ENCODE measurements around the gene NTM.

DNA sequence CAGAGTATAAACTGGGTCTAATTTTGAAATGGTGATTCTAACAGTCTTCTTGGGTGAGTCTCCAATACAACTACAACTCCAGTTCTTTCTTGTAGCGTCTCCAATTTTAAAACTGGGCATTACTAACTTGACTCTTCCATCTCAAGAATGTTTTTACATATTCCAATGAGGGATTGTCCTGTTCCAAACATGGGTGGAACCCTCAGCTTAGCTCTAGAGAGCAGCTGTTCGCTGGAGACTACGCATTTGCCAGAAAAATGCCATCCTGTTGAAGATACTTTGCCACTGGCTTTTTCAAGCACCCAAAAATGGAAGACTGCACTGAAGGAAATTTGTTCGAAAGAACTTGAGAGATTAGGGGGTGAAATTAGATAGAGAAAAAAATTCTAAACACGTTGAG is 870.0 kb downstream of the NTM start:
- TF ChIP-seq, protein P1, sequence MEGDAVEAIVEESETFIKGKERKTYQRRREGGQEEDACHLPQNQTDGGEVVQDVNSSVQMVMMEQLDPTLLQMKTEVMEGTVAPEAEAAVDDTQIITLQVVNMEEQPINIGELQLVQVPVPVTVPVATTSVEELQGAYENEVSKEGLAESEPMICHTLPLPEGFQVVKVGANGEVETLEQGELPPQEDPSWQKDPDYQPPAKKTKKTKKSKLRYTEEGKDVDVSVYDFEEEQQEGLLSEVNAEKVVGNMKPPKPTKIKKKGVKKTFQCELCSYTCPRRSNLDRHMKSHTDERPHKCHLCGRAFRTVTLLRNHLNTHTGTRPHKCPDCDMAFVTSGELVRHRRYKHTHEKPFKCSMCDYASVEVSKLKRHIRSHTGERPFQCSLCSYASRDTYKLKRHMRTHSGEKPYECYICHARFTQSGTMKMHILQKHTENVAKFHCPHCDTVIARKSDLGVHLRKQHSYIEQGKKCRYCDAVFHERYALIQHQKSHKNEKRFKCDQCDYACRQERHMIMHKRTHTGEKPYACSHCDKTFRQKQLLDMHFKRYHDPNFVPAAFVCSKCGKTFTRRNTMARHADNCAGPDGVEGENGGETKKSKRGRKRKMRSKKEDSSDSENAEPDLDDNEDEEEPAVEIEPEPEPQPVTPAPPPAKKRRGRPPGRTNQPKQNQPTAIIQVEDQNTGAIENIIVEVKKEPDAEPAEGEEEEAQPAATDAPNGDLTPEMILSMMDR (IDR thresholded peaks at IDR 0.05): no peak
- TF ChIP-seq POLR2AphosphoS5 (IDR thresholded peaks at IDR 0.05) (no peak), EP300 (IDR thresholded peaks at IDR 0.05; ENCODE audit: low read depth) (no peak)

All from transverse colon (tissue), 4 donors.